ENCODE measurements around the gene CBL. TPM values are rescaled to one million over a fixed set of nuclear protein-coding genes. Genes with fewer than 3 reads are reported as not detected.

CBL gene
- total RNA-seq, 2 experiments from 2014 or later, result 19.2 to 59.1 TPM

GRCh38 chr11:119277660-119278059 is 71.5 kb downstream of the CBL start:
- H3K9me2 ChIP-seq (ENCODE audit: insufficient read depth, low read length), result no peaks in the 10 kb centered on the region
- no peak for DNase-seq (ENCODE audit: low spot score)
- no peak overlapping the region for H3K4me2 ChIP-seq (ENCODE audit: low read length)
- CTCF ChIA-PET (ENCODE audit: unreplicated experiment), result no interaction called here
- H3K4me1 ChIP-seq (ENCODE audit: insufficient read depth, low read length, poor library complexity, severe bottlenecking), result no peaks in the 10 kb centered on the region
- intact Hi-C loops (cut with micrococcal nuclease; ENCODE audit: unreplicated experiment), result no loop called here
- H3K9me3 ChIP-seq (ENCODE audit: low read length), result no peaks in the 10 kb centered on the region
- no peaks in the 10 kb centered on the region for H4K20me1 ChIP-seq (ENCODE audit: insufficient read depth, low read length)
- H3K79me2 ChIP-seq (ENCODE audit: insufficient read depth, low read depth, low read length), result no peaks in the 10 kb centered on the region
- H3K27ac ChIP-seq (ENCODE audit: low read depth, low read length, poor library complexity, severe bottlenecking), result no peak overlapping the region
- no peak overlapping the region for H3K4me3 ChIP-seq (ENCODE audit: low read depth, low read length, poor library complexity, severe bottlenecking)
- POLR2A ChIA-PET, result interaction anchor here (0.5 to 1.6 kb wide), 8 partner anchors 11 to 63 kb away, joined by 3 to 4 read pairs (median 4); partner anchors contain the start of gene C1QTNF5
- no peak for TF ChIP-seq EZH2phosphoT487 (IDR thresholded peaks at IDR 0.05; ENCODE audit: borderline replicate concordance, low read depth, low read length)
- no peak for TF ChIP-seq CTCF (conservative IDR thresholded peaks at IDR 0.05; ENCODE audit: low read length)
- H2AFZ ChIP-seq (ENCODE audit: low read length), result no peak overlapping the region
- H3K36me3 ChIP-seq (ENCODE audit: insufficient read depth, low read length), result peaks cover 75% of the 10 kb centered on the region
- BruUV-seq (replicated peaks), result no TSS peak

- Histone ChIP-seq H3K4me3 (ENCODE audit: low read depth, low read length, poor library complexity, severe bottlenecking) (no peak overlapping the region), H4K20me1 (ENCODE audit: insufficient read depth, low read length) (no peaks in the 10 kb centered on the region), H3K9me3 (ENCODE audit: low read length) (no peaks in the 10 kb centered on the region), H3K27ac (ENCODE audit: low read depth, low read length, poor library complexity, severe bottlenecking) (no peak overlapping the region), H3K79me2 (ENCODE audit: insufficient read depth, low read depth, low read length) (no peaks in the 10 kb centered on the region), H3K4me2 (ENCODE audit: low read length) (no peak overlapping the region), H3K4me1 (ENCODE audit: insufficient read depth, low read length, poor library complexity, severe bottlenecking) (peaks cover 8% of the 10 kb centered on the region), H3K36me3 (ENCODE audit: insufficient read depth, low read length) (peaks cover 55% of the 10 kb centered on the region), H3K9me2 (ENCODE audit: insufficient read depth, low read length) (no peaks in the 10 kb centered on the region), H2AFZ (ENCODE audit: low read length) (no peak overlapping the region)
- intact Hi-C loops (cut with micrococcal nuclease; ENCODE audit: unreplicated experiment), result loop anchor here (5.0 kb wide), 1 partner anchor 40 kb away; no protein-coding TSS in a partner anchor
- BruUV-seq (replicated peaks), result no TSS peak
- POLR2A ChIA-PET, result interaction anchor here (1.0 to 1.2 kb wide), 4 partner anchors 18 to 77 kb away, joined by 3 to 7 read pairs (median 4); partner anchors contain the start of gene CBL
- TF ChIP-seq EZH2phosphoT487 (IDR thresholded peaks at IDR 0.05; ENCODE audit: borderline replicate concordance, low read depth, low read length) (no peak), CTCF (conservative IDR thresholded peaks at IDR 0.05; ENCODE audit: low read length) (no peak)
- CTCF ChIA-PET (ENCODE audit: unreplicated experiment), result interaction anchor here (1.3 kb wide), 1 partner anchor 77 kb away, joined by 3 read pairs; the partner anchor contains the start of gene CBL
- no peak for DNase-seq (ENCODE audit: low spot score)
These were observed 76.4 kb downstream of the CBL start for GRCh38 chr11:119282495-119282894.
